ENCODE results near the gene CAMK1D.

DNA sequence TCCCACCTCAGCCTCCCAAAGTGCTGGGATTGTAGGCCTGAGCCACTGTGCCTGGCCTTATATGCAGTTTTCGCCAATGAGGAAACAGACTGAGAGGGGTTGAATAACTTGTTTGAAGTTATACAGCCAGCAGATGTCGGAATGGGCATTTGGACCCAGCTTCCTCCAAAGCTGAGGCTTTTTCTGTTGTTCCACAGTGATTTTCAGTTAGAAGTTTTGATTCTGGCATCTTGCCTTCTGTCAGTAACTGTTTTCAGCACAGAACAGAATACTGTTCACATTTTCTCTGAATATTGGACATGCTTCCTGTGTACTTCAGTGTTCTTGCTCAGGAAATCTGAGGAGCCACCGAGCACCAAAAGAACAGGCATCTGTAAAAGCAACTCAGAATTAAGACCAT, 287.2 kb downstream of the CAMK1D start:
- TF ChIP-seq, protein P1, sequence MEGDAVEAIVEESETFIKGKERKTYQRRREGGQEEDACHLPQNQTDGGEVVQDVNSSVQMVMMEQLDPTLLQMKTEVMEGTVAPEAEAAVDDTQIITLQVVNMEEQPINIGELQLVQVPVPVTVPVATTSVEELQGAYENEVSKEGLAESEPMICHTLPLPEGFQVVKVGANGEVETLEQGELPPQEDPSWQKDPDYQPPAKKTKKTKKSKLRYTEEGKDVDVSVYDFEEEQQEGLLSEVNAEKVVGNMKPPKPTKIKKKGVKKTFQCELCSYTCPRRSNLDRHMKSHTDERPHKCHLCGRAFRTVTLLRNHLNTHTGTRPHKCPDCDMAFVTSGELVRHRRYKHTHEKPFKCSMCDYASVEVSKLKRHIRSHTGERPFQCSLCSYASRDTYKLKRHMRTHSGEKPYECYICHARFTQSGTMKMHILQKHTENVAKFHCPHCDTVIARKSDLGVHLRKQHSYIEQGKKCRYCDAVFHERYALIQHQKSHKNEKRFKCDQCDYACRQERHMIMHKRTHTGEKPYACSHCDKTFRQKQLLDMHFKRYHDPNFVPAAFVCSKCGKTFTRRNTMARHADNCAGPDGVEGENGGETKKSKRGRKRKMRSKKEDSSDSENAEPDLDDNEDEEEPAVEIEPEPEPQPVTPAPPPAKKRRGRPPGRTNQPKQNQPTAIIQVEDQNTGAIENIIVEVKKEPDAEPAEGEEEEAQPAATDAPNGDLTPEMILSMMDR (IDR thresholded peaks at IDR 0.05): no peak
- TF ChIP-seq TCF12 (IDR thresholded peaks at IDR 0.05) (no peak), MXI1 (IDR thresholded peaks at IDR 0.05; ENCODE audit: low read depth, low read length) (no peak), YY1 (IDR thresholded peaks at IDR 0.05; ENCODE audit: low read depth) (no peak)
- TF ChIP-seq, protein P2, sequence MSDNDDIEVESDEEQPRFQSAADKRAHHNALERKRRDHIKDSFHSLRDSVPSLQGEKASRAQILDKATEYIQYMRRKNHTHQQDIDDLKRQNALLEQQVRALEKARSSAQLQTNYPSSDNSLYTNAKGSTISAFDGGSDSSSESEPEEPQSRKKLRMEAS (IDR thresholded peaks at IDR 0.05; ENCODE audit: low read depth): no peak

Data from SK-N-SH (cell line).